ENCODE measurements around the gene KRTAP27-1.

DNA sequence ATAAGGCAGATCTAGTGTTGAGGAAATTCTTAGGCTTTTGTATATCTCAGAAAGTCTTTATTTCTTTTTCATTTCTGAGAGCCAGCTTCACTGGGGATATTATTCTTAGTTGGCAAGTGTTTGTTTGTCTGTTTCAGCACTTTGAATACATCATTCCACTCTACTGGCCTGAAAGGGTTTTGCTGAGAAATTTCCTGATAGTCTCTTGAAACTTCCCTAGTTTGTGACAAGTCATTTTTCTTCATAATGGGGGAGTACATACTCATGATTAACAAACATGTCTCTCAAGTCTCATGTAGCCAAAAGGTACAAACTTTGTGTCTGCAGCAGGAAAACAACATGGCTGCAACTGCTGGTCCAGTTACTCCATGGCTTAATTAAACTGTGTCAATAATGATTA, 11.1 kb downstream of the KRTAP27-1 start:
- TF ChIP-seq, protein P1, sequence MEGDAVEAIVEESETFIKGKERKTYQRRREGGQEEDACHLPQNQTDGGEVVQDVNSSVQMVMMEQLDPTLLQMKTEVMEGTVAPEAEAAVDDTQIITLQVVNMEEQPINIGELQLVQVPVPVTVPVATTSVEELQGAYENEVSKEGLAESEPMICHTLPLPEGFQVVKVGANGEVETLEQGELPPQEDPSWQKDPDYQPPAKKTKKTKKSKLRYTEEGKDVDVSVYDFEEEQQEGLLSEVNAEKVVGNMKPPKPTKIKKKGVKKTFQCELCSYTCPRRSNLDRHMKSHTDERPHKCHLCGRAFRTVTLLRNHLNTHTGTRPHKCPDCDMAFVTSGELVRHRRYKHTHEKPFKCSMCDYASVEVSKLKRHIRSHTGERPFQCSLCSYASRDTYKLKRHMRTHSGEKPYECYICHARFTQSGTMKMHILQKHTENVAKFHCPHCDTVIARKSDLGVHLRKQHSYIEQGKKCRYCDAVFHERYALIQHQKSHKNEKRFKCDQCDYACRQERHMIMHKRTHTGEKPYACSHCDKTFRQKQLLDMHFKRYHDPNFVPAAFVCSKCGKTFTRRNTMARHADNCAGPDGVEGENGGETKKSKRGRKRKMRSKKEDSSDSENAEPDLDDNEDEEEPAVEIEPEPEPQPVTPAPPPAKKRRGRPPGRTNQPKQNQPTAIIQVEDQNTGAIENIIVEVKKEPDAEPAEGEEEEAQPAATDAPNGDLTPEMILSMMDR (conservative IDR thresholded peaks at IDR 0.05 in 1 of 2, IDR thresholded peaks at IDR 0.05 in 1 of 2; ENCODE audit: low read depth in 1 of 2, low read length in 2 of 2) = no peak
- no peak for TF ChIP-seq EZH2 (IDR thresholded peaks at IDR 0.05; ENCODE audit: low read length, missing control alignments)
